ENCODE measurements around the gene ENPP7.

GRCh38 chr17:79695293-79695790, 35.4 kb upstream of the ENPP7 start:
- no peak for TF ChIP-seq CTCF (IDR thresholded peaks at IDR 0.05; ENCODE audit: insufficient read depth, low read length, poor library complexity, severe bottlenecking)
- no peak for TF ChIP-seq EZH2phosphoT487 (conservative IDR thresholded peaks at IDR 0.05; ENCODE audit: low read length)
